H9 (cell line): ENCODE data around the gene TJP2. TPM values are rescaled to one million over a fixed set of nuclear protein-coding genes. Genes with fewer than 3 reads are reported as not detected.
"Not testable (repeated sequence)": the region's sequence is repeated elsewhere in the genome, so short reads cannot be mapped to it uniquely, and the experiment has no call there.

Source experiments
- DNase-seq: peaks from one replicate; pipeline ENCODE4 v3.0.0-alpha.2; 2017
- H2AFZ ChIP-seq: one replicate; pipeline ENCODE4 v1.6.1; 2013; ENCODE audit warnings: mild to moderate bottlenecking, low read length, control low read depth, moderate library complexity
- H2AK5ac ChIP-seq: 2 replicates; pipeline ENCODE4 v1.6.1; 2013; ENCODE audit warnings: low read length, control low read depth, mixed read lengths; ENCODE audit not compliant: insufficient read length
- H2BK120ac ChIP-seq: one replicate; pipeline ENCODE4 v1.6.1; 2013; ENCODE audit warnings: low read depth, mild to moderate bottlenecking, low read length, control low read depth, inconsistent platforms; ENCODE audit not compliant: poor library complexity, severe bottlenecking
- H2BK12ac ChIP-seq: 2 replicates; pipeline ENCODE4 v1.6.1; 2013; ENCODE audit warnings: low read length, control low read depth, mixed read lengths, low read depth; ENCODE audit not compliant: insufficient read length
- H2BK15ac ChIP-seq: 2 replicates; pipeline ENCODE4 v1.6.1; 2013; ENCODE audit warnings: low read depth, low read length, control low read depth
- H2BK20ac ChIP-seq: one replicate; pipeline ENCODE4 v1.6.1; 2013; ENCODE audit warnings: low read depth, mild to moderate bottlenecking, low read length, control low read depth, inconsistent platforms; ENCODE audit not compliant: poor library complexity, severe bottlenecking
- H2BK5ac ChIP-seq: 2 replicates; pipeline ENCODE4 v1.6.1; 2013; ENCODE audit warnings: low read length, control low read depth, mixed read lengths; ENCODE audit not compliant: insufficient read length
- H3K14ac ChIP-seq: 2 replicates; pipeline ENCODE4 v1.6.1; 2013; ENCODE audit warnings: low read length, control low read depth; ENCODE audit not compliant: insufficient read depth
- H3K18ac ChIP-seq: 2 replicates; pipeline ENCODE4 v1.6.1; 2013; ENCODE audit warnings: low read depth, mild to moderate bottlenecking, mixed read lengths, low read length, control low read depth; ENCODE audit not compliant: insufficient read length
- H3K23ac ChIP-seq: 2 replicates; pipeline ENCODE4 v1.6.1; 2013; ENCODE audit warnings: low read length, control low read depth, mixed read lengths, low read depth; ENCODE audit not compliant: insufficient read length
- H3K23me2 ChIP-seq: 2 replicates; pipeline ENCODE4 v1.6.1; 2013; ENCODE audit warnings: low read depth, mild to moderate bottlenecking, mixed read lengths, low read length, control low read depth; ENCODE audit not compliant: insufficient read length, poor library complexity, severe bottlenecking
- H3K27ac ChIP-seq: 2 replicates; pipeline ENCODE4 v1.5.1; 2013; ENCODE audit warnings: low read length, control low read depth, mixed read lengths, low read depth; ENCODE audit not compliant: insufficient read length
- H3K27me3 ChIP-seq: 2 replicates; pipeline ENCODE4 v1.6.1; 2013; ENCODE audit warnings: low read length, control low read depth, inconsistent platforms; ENCODE audit not compliant: insufficient read depth
- H3K4ac ChIP-seq: 2 replicates; pipeline ENCODE4 v1.6.1; 2013; ENCODE audit warnings: low read depth, mild to moderate bottlenecking, control low read depth, inconsistent platforms, low read length, moderate library complexity
- H3K4me1 ChIP-seq: 2 replicates; pipeline ENCODE4 v1.6.1; 2013; ENCODE audit warnings: low read length, control low read depth, inconsistent platforms; ENCODE audit not compliant: insufficient read depth
- H3K4me2 ChIP-seq: 2 replicates; pipeline ENCODE4 v1.6.1; 2013; ENCODE audit warnings: low read length, control low read depth, mixed read lengths; ENCODE audit not compliant: insufficient read length, insufficient read depth
- H3K56ac ChIP-seq: 2 replicates; pipeline ENCODE4 v1.6.1; 2013; ENCODE audit warnings: low read depth, mild to moderate bottlenecking, mixed read lengths, low read length, control low read depth; ENCODE audit not compliant: insufficient read length
- H3K79me1 ChIP-seq: 2 replicates; pipeline ENCODE4 v1.6.1; 2013; ENCODE audit warnings: low read depth, mild to moderate bottlenecking, moderate library complexity, low read length, control low read depth, inconsistent platforms; ENCODE audit not compliant: insufficient read depth, poor library complexity, severe bottlenecking
- H3K79me2 ChIP-seq: 2 replicates; pipeline ENCODE4 v1.6.1; 2013; ENCODE audit warnings: low read length, control low read depth, inconsistent platforms; ENCODE audit not compliant: insufficient read depth
- H3K9ac ChIP-seq: 2 replicates; pipeline ENCODE4 v1.6.1; 2013; ENCODE audit warnings: low read length, control low read depth, mixed read lengths; ENCODE audit not compliant: insufficient read length; ENCODE audit errors: extremely low read depth
- H3K9me3 ChIP-seq: one replicate; pipeline ENCODE4 v1.6.1; 2013; ENCODE audit warnings: low read depth, low read length, inconsistent platforms; ENCODE audit not compliant: control insufficient read depth
- H3T11ph ChIP-seq: one replicate; pipeline ENCODE4 v1.6.1; 2013; ENCODE audit warnings: mild to moderate bottlenecking, low read length, control low read depth, inconsistent platforms
- H4K20me1 ChIP-seq: one replicate; pipeline ENCODE4 v1.6.1; 2013; ENCODE audit not compliant: control insufficient read depth, insufficient read length, insufficient read depth
- H4K5ac ChIP-seq: 2 replicates; pipeline ENCODE4 v1.6.1; 2013; ENCODE audit warnings: low read depth, mild to moderate bottlenecking, mixed read lengths, low read length, control low read depth; ENCODE audit not compliant: insufficient read length
- H4K8ac ChIP-seq: replicated peaks from 2 replicates; pipeline ENCODE4 v1.6.1; 2013; ENCODE audit warnings: low read length, control low read depth, mixed read lengths, low read depth; ENCODE audit not compliant: insufficient read length
- H4K91ac ChIP-seq: 2 replicates; pipeline ENCODE4 v1.6.1; 2013; ENCODE audit warnings: low read depth, mild to moderate bottlenecking, moderate library complexity, mixed read lengths, low read length, control low read depth; ENCODE audit not compliant: insufficient read length
- H3K27ac Mint-ChIP-seq, 3 experiments: 2 replicates in 2 of 3; 3 replicates in 1 of 3; pipeline ENCODE4 v1.8.0; 2020 to 2021; ENCODE audit warnings: mixed read lengths in 3 of 3, mild to moderate bottlenecking in 1 of 3, moderate library complexity in 1 of 3
- H3K27me3 Mint-ChIP-seq: 2 replicates; pipeline ENCODE4 v1.8.0; 2021; ENCODE audit warnings: low read depth, mild to moderate bottlenecking, moderate library complexity, mixed read lengths
- H3K36me3 Mint-ChIP-seq, 3 experiments: 2 replicates in 2 of 3; 3 replicates in 1 of 3; pipeline ENCODE4 v1.8.0; 2020 to 2021; ENCODE audit warnings: low read depth in 3 of 3, mixed read lengths in 3 of 3; ENCODE audit not compliant: insufficient read depth in 1 of 3
- H3K4me1 Mint-ChIP-seq, 2 experiments: 2 replicates each; pipeline ENCODE4 v1.8.0; 2020; ENCODE audit warnings: mixed read lengths in 2 of 2
- H3K4me3 Mint-ChIP-seq, 2 experiments: 2 replicates in 1 of 2; 3 replicates in 1 of 2; pipeline ENCODE4 v1.8.0; 2020 to 2021; ENCODE audit warnings: mild to moderate bottlenecking in 2 of 2, mixed read lengths in 2 of 2, moderate library complexity in 1 of 2
- H3K9me3 Mint-ChIP-seq, 2 experiments: 2 replicates in 1 of 2; 3 replicates in 1 of 2; pipeline ENCODE4 v1.8.0; 2020; ENCODE audit warnings: mild to moderate bottlenecking in 2 of 2, mixed read lengths in 2 of 2, moderate library complexity in 1 of 2
- CTCF ChIP-seq: fragments of 200-600 bp; sonication (generic); conservative IDR thresholded peaks from 3 replicates; pipeline ENCODE4 v1.8.0; 2021; ENCODE audit warnings: antibody characterized with exemption, mild to moderate bottlenecking
- WGBS: extraction: QIAGEN DNeasy Blood & Tissue Kit; methylation state at CpG from one replicate; pipeline ENCODE4 v1.1.7; 2013; ENCODE audit warnings: missing lambda C conversion rate, low lambda C conversion rate, mixed read lengths; ENCODE audit not compliant: insufficient read length; ENCODE audit errors: extremely low coverage; 5-methylcytosine and 5-hydroxymethylcytosine counted together
- total RNA-seq: library from RNA; stranded (reverse); gene quantifications from 2 replicates; pipeline ENCODE4 v1.2.1, GENCODE V29; 2021

Gene TJP2
- total RNA-seq, 1 experiment from 2014 or later, result 130 TPM

DNA sequence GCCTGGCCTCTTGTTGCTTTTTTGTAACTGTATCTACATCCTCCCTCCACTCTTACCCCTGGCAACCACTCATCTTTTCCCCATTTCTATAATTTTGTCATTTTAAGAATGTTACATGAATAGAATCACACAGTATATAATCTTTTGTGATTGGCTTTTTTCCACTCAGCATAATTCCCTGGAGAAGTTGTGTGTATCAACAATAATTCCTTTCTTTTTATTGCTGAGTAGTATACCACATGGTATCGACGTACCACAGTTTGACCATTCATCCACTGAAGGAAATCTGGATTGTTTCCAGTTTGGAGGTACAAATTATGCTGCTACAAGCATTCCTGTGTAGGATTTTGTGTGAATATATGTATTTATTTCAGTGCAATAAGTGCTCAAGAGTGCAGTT is 129.3 kb downstream of the TJP2 start:
- Histone ChIP-seq H3K9me3 (no peaks in the 10 kb centered on the region), H3K23ac (no peak overlapping the region), H3K14ac (no peak overlapping the region), H3K4me1 (peaks cover 4% of the 10 kb centered on the region; the same call in 1 of the 2 replicates), H2BK120ac (no peak overlapping the region), H2AK5ac (no peak overlapping the region), H3K4me2 (no peak overlapping the region), H3K56ac (no peak overlapping the region), H2AFZ (no peak overlapping the region), H3K79me1 (no peaks in the 10 kb centered on the region), H4K91ac (no peak overlapping the region), H2BK12ac (no peak overlapping the region), H3K4ac (no peak overlapping the region), H2BK20ac (no peak overlapping the region), H3K23me2 (no peaks in the 10 kb centered on the region), H3K18ac (no peak overlapping the region), H2BK5ac (no peak overlapping the region), H4K5ac (no peak overlapping the region), H3K79me2 (no peaks in the 10 kb centered on the region), H4K20me1 (no peaks in the 10 kb centered on the region), H4K8ac (no peak overlapping the region), H3K9ac (no peak overlapping the region), H2BK15ac (no peak overlapping the region), H3K27ac (no peak overlapping the region), H3K27me3 (no peaks in the 10 kb centered on the region), H3T11ph (no peak overlapping the region)
- no peak overlapping the region for H3K27ac Mint-ChIP-seq
- peaks cover 1 to 9% (median 2%) of the 10 kb centered on the region in 3 experiments; a peak in 5 of 7 replicates for H3K36me3 Mint-ChIP-seq
- H3K4me3 Mint-ChIP-seq, result no peak overlapping the region
- no CpG with 5 or more reads among the region's 2 CpGs for WGBS
- DNase-seq, result no peak
- TF ChIP-seq CTCF, result no peak
- H3K4me1 Mint-ChIP-seq, result peaks cover 16 to 21% of the 10 kb centered on the region in 2 experiments
- H3K27me3 Mint-ChIP-seq, result no peaks in the 10 kb centered on the region
- peaks cover 0 to 6% of the 10 kb centered on the region in 2 experiments; a peak in 4 of 5 replicates for H3K9me3 Mint-ChIP-seq

GRCh38 chr9:69306895-69307445 is 132.9 kb downstream of the TJP2 start:
- not testable (repeated sequence) for H3K79me2 ChIP-seq, DNase-seq, H3K18ac ChIP-seq, H3K4me2 ChIP-seq, H3K79me1 ChIP-seq, H3K27me3 Mint-ChIP-seq, H3K23me2 ChIP-seq, H4K8ac ChIP-seq, H3K14ac ChIP-seq, H3K56ac ChIP-seq, H3K9ac ChIP-seq, H2BK20ac ChIP-seq, H2AFZ ChIP-seq, H3K27me3 ChIP-seq, H2AK5ac ChIP-seq, H3K4me3 Mint-ChIP-seq, H3K9me3 ChIP-seq, H4K5ac ChIP-seq, H2BK5ac ChIP-seq, H3K23ac ChIP-seq, H4K20me1 ChIP-seq, H3K4ac ChIP-seq, H2BK15ac ChIP-seq
- peak overlapping the region; percentile 89 for H3K27ac ChIP-seq
- H4K91ac ChIP-seq, result peak overlapping the region; percentile 58
- Mint-ChIP-seq H3K27ac (peak overlapping the region; percentile 94 to 100 (median 97)), H3K4me1 (peaks cover 22 to 30% of the 10 kb centered on the region in 2 experiments), H3K36me3 (peaks cover 11 to 38% (median 20%) of the 10 kb centered on the region in 3 experiments), H3K9me3 (peaks cover 23 to 24% of the 10 kb centered on the region in 2 experiments)
- H3T11ph ChIP-seq, result peak overlapping the region; percentile 12
- peak overlapping the region; percentile 41 for H2BK120ac ChIP-seq
- peaks cover 11% of the 10 kb centered on the region for H3K4me1 ChIP-seq
- peak overlapping the region; percentile 95 for H2BK12ac ChIP-seq
- no CpG with 5 or more reads among the region's 5 CpGs for WGBS
